Neural cell (in vitro differentiated cells): Measurements from ENCODE around the gene PLA2G1B.

Experiments used
- CTCF ChIP-seq: fragments of 450-650 bp; IDR thresholded peaks from 2 replicates; pipeline ENCODE4 v1.5.1; 2014; ENCODE audit warnings: antibody characterized with exemption, mild to moderate bottlenecking, moderate library complexity; ENCODE audit not compliant: poor library complexity, severe bottlenecking
- EP300 ChIP-seq: fragments of 450-650 bp; conservative IDR thresholded peaks from 2 replicates; pipeline ENCODE4 v1.6.1; 2014; ENCODE audit warnings: antibody characterized with exemption, mild to moderate bottlenecking, moderate library complexity; ENCODE audit not compliant: poor library complexity, severe bottlenecking
- EZH2 ChIP-seq: fragments of 200-600, 300-800 bp; shearing (Covaris generic), sonication (generic); IDR thresholded peaks from 2 replicates; pipeline ENCODE4 v1.6.1; 2014; ENCODE audit warnings: antibody characterized with exemption, low read length, borderline replicate concordance, mild to moderate bottlenecking; ENCODE audit not compliant: insufficient read depth, poor library complexity, severe bottlenecking
- MXI1 ChIP-seq: fragments of 450-650 bp; conservative IDR thresholded peaks from 2 replicates; pipeline ENCODE4 v1.6.1; 2014; ENCODE audit warnings: antibody characterized with exemption, mild to moderate bottlenecking; ENCODE audit not compliant: poor library complexity, severe bottlenecking
- POLR2AphosphoS5 ChIP-seq: IDR thresholded peaks from 2 replicates; pipeline ENCODE4 v1.6.1; 2012
- RAD21 ChIP-seq: fragments of 450-650 bp; conservative IDR thresholded peaks from 2 replicates; pipeline ENCODE4 v1.6.1; 2014; ENCODE audit warnings: antibody characterized with exemption, mild to moderate bottlenecking, moderate library complexity
- REST ChIP-seq: IDR thresholded peaks from 2 replicates; pipeline ENCODE4 v1.6.1; 2012; ENCODE audit warnings: borderline replicate concordance
- SMC3 ChIP-seq: fragments of 450-650 bp; conservative IDR thresholded peaks from 2 replicates; pipeline ENCODE4 v1.6.1; 2014; ENCODE audit warnings: antibody characterized with exemption, mild to moderate bottlenecking, moderate library complexity; ENCODE audit not compliant: poor library complexity
- TAF1 ChIP-seq: IDR thresholded peaks from 2 replicates; pipeline ENCODE4 v1.6.1; 2012; ENCODE audit warnings: low read depth

GRCh38 chr12:120363274-120363855 lies 35.8 kb upstream of the PLA2G1B start:
- TF ChIP-seq CTCF (no peak), MXI1 (no peak), EZH2 (no peak), TAF1 (no peak), REST (no peak), EP300 (no peak), POLR2AphosphoS5 (no peak), RAD21 (no peak), SMC3 (no peak)
